ENCODE results near the gene CCDC120. TPM values are rescaled to one million over a fixed set of nuclear protein-coding genes. Genes with fewer than 3 reads are reported as not detected.

Gene CCDC120
- total RNA-seq, 1 experiment from 2014 or later, result 14.5 TPM

DNA sequence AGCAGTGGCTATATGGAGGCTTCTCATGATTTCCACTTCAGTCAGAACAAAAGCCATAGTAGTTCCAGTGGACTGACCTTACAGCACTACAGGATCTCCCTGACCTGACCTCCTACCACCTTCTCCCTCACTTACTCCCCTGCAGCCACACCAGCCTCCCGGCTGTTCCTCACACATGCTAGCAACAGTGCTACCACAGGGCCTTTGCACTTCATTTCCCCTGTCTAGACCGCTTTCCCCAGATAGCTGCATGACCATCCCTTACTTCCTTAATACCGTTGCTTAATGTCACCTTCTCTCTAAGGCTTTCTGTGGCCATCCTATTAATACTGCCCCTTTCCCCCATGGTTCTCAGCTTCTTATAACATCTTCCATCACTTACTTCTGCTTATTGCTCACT is 51.6 kb downstream of the CCDC120 start:
- H4K20me1 ChIP-seq (ENCODE audit: control insufficient read depth, insufficient read depth, insufficient read length), result no peaks in the 10 kb centered on the region
- H2BK20ac ChIP-seq (ENCODE audit: low read depth, low read length, poor library complexity, severe bottlenecking), result no peak overlapping the region
- Mint-ChIP-seq H3K36me3 (ENCODE audit: insufficient read depth in 1 of 3, low read depth in 3 of 3) (peaks cover 18 to 33% (median 21%) of the 10 kb centered on the region in 3 experiments; a peak in 6 of 7 replicates), H3K4me1 (no peaks in the 10 kb centered on the region), H3K27me3 (ENCODE audit: low read depth) (no peaks in the 10 kb centered on the region), H3K9me3 (peaks cover 55 to 59% of the 10 kb centered on the region in 2 experiments), H3K4me3 (no peak overlapping the region), H3K27ac (no peak overlapping the region)
- no peaks in the 10 kb centered on the region for H3K4me1 ChIP-seq (ENCODE audit: insufficient read depth, low read length)
- H2BK120ac ChIP-seq (ENCODE audit: low read depth, low read length, poor library complexity, severe bottlenecking), result no peak overlapping the region
- no peak overlapping the region for H2BK12ac ChIP-seq (ENCODE audit: insufficient read length, low read depth, low read length)
- no peak overlapping the region for H2AK5ac ChIP-seq (ENCODE audit: insufficient read length, low read length)
- no peak overlapping the region for H2AFZ ChIP-seq (ENCODE audit: low read length)
- no peak overlapping the region for H3T11ph ChIP-seq (ENCODE audit: low read length)
- H4K91ac ChIP-seq (ENCODE audit: insufficient read length, low read depth, low read length), result no peak overlapping the region
- H3K14ac ChIP-seq (ENCODE audit: insufficient read depth, low read length), result no peak overlapping the region
- H3K23me2 ChIP-seq (ENCODE audit: insufficient read length, low read depth, low read length, poor library complexity, severe bottlenecking), result no peaks in the 10 kb centered on the region
- H3K23ac ChIP-seq (ENCODE audit: insufficient read length, low read depth, low read length), result no peak overlapping the region
- H3K9me3 ChIP-seq (ENCODE audit: control insufficient read depth, low read depth, low read length), result no peaks in the 10 kb centered on the region
- H3K4me2 ChIP-seq (ENCODE audit: insufficient read depth, insufficient read length, low read length), result no peak overlapping the region
- no CpG with 5 or more reads among the region's 3 CpGs for WGBS (ENCODE audit: extremely low coverage, insufficient read length, low lambda C conversion rate)
- TF ChIP-seq, protein P1, sequence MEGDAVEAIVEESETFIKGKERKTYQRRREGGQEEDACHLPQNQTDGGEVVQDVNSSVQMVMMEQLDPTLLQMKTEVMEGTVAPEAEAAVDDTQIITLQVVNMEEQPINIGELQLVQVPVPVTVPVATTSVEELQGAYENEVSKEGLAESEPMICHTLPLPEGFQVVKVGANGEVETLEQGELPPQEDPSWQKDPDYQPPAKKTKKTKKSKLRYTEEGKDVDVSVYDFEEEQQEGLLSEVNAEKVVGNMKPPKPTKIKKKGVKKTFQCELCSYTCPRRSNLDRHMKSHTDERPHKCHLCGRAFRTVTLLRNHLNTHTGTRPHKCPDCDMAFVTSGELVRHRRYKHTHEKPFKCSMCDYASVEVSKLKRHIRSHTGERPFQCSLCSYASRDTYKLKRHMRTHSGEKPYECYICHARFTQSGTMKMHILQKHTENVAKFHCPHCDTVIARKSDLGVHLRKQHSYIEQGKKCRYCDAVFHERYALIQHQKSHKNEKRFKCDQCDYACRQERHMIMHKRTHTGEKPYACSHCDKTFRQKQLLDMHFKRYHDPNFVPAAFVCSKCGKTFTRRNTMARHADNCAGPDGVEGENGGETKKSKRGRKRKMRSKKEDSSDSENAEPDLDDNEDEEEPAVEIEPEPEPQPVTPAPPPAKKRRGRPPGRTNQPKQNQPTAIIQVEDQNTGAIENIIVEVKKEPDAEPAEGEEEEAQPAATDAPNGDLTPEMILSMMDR (conservative IDR thresholded peaks at IDR 0.05), result no peak
- DNase-seq, result no peak
- H3K4ac ChIP-seq (ENCODE audit: low read depth, low read length), result no peak overlapping the region
- H3K9ac ChIP-seq (ENCODE audit: extremely low read depth, insufficient read length, low read length), result no peak overlapping the region
- no peak overlapping the region for H4K5ac ChIP-seq (ENCODE audit: insufficient read length, low read depth, low read length)
- H2BK15ac ChIP-seq (ENCODE audit: low read depth, low read length), result no peak overlapping the region
- H3K18ac ChIP-seq (ENCODE audit: insufficient read length, low read depth, low read length), result no peak overlapping the region
- no peak overlapping the region for H3K56ac ChIP-seq (ENCODE audit: insufficient read length, low read depth, low read length)
- H3K79me2 ChIP-seq (ENCODE audit: insufficient read depth, low read length), result no peaks in the 10 kb centered on the region
- no peak overlapping the region for H4K8ac ChIP-seq (replicated peaks; ENCODE audit: insufficient read length, low read depth, low read length)
- no peaks in the 10 kb centered on the region for H3K27me3 ChIP-seq (ENCODE audit: insufficient read depth, low read length)
- H3K79me1 ChIP-seq (ENCODE audit: insufficient read depth, low read depth, low read length, poor library complexity, severe bottlenecking), result no peaks in the 10 kb centered on the region
- no peak overlapping the region for H2BK5ac ChIP-seq (ENCODE audit: insufficient read length, low read length)
- H3K27ac ChIP-seq (ENCODE audit: insufficient read length, low read depth, low read length), result no peak overlapping the region

All from H9 (cell line).